ENCODE data around the gene ARAP2.

DNA sequence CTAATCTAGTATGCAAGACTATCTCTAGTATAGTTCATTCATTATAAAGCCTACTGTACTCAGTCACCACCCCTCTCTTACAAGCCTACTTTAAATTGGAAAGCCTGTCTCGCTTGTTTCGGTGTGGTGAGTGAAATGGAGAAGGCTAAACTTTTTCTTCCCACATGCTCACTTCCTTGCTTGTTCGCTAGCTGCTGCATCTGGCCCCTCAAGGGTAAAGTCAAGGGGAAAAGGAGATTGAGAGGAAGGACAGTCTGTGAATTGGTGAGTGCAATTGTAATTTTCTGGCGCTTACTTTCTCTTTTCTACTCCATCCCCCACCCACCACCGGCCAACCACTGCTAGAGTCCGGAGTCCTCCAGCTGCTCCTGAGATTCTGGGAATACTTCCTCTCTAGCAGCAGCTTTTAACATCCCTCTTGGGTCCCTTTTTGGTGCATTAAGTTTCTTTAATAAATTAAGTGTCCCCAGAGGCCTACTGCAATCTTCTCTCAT, 12.1 kb upstream of the ARAP2 start:
- TF ChIP-seq CTCF (IDR thresholded peaks at IDR 0.05; ENCODE audit: low read length) (no peak), EZH2 (IDR thresholded peaks at IDR 0.05; ENCODE audit: borderline replicate concordance, low read length) (no peak)
